DOHH2 (cell line): ENCODE data around the gene C11orf24.
A peak's percentile ranks its signal among the peaks of the same experiment; 100 is the strongest.

ENCODE experiments used
- H3F3A ChIP-seq: fragments of 200-600 bp; sonication (generic), shearing (Covaris generic); 2 replicates; pipeline ENCODE4 v1.6.0; 2016; ENCODE audit warnings: antibody characterized with exemption, mild to moderate bottlenecking; ENCODE audit not compliant: control insufficient read depth, insufficient read depth
- H3K27ac ChIP-seq: fragments of 200-600 bp; sonication (generic); 2 replicates; pipeline ENCODE4 v1.5.1; 2014; ENCODE audit warnings: low read depth, mild to moderate bottlenecking, low read length, moderate library complexity
- H3K27me3 ChIP-seq: fragments of 200-600 bp; sonication (generic); 2 replicates; pipeline ENCODE4 v1.6.1; 2014; ENCODE audit warnings: mild to moderate bottlenecking, low read length, mixed read lengths; ENCODE audit not compliant: control insufficient read depth
- H3K36me3 ChIP-seq: fragments of 200-600 bp; sonication (generic); 2 replicates; pipeline ENCODE4 v1.6.1; 2014; ENCODE audit warnings: mild to moderate bottlenecking, low read length, moderate library complexity, mixed read lengths; ENCODE audit not compliant: control insufficient read depth
- H3K4me1 ChIP-seq: fragments of 200-600 bp; sonication (generic); 2 replicates; pipeline ENCODE4 v1.6.1; 2014; ENCODE audit warnings: mild to moderate bottlenecking, low read length, mixed read lengths; ENCODE audit not compliant: control insufficient read depth
- H3K4me2 ChIP-seq: fragments of 200-600 bp; sonication (generic); 2 replicates; pipeline ENCODE4 v1.6.0; 2014; ENCODE audit warnings: mild to moderate bottlenecking, low read length, moderate library complexity
- H3K4me3 ChIP-seq: fragments of 200-600 bp; sonication (generic); 2 replicates; pipeline ENCODE4 v1.5.1; 2014; ENCODE audit warnings: mild to moderate bottlenecking, low read length, mixed read lengths
- H3K79me2 ChIP-seq: fragments of 200-600 bp; sonication (generic); 2 replicates; pipeline ENCODE4 v1.6.1; 2014; ENCODE audit warnings: mild to moderate bottlenecking, low read length, mixed read lengths; ENCODE audit not compliant: control insufficient read depth
- H3K9me2 ChIP-seq: fragments of 200-600 bp; sonication (generic); replicated peaks from 2 replicates; pipeline ENCODE4 v1.6.1; 2014; ENCODE audit warnings: mild to moderate bottlenecking, low read length, mixed read lengths; ENCODE audit not compliant: control insufficient read depth
- H3K9me3 ChIP-seq: fragments of 200-600 bp; sonication (generic); 2 replicates; pipeline ENCODE4 v1.6.1; 2014; ENCODE audit warnings: antibody characterized with exemption, low read length, mixed read lengths; ENCODE audit not compliant: control insufficient read depth, insufficient read depth
- H4K20me1 ChIP-seq: fragments of 200-600 bp; sonication (generic); 2 replicates; pipeline ENCODE4 v1.6.0; 2014; ENCODE audit warnings: low read depth, mild to moderate bottlenecking, antibody characterized with exemption, low read length, moderate library complexity; ENCODE audit not compliant: control insufficient read depth, insufficient read depth
- EZH2phosphoT487 ChIP-seq: fragments of 200-600 bp; sonication (generic); IDR thresholded peaks from 2 replicates; pipeline ENCODE4 v1.6.1; 2017; ENCODE audit warnings: borderline replicate concordance, mild to moderate bottlenecking, antibody characterized with exemption, low read length, moderate library complexity, mixed read lengths
- TF ChIP-seq, protein P1 (sequence below): fragments of 200-600 bp; sonication (generic); IDR thresholded peaks from one replicate; pipeline ENCODE4 v1.5.1; 2014; ENCODE audit warnings: antibody characterized with exemption, mild to moderate bottlenecking, low read depth, low read length; ENCODE audit not compliant: poor library complexity, severe bottlenecking

Gene C11orf24

DNA sequence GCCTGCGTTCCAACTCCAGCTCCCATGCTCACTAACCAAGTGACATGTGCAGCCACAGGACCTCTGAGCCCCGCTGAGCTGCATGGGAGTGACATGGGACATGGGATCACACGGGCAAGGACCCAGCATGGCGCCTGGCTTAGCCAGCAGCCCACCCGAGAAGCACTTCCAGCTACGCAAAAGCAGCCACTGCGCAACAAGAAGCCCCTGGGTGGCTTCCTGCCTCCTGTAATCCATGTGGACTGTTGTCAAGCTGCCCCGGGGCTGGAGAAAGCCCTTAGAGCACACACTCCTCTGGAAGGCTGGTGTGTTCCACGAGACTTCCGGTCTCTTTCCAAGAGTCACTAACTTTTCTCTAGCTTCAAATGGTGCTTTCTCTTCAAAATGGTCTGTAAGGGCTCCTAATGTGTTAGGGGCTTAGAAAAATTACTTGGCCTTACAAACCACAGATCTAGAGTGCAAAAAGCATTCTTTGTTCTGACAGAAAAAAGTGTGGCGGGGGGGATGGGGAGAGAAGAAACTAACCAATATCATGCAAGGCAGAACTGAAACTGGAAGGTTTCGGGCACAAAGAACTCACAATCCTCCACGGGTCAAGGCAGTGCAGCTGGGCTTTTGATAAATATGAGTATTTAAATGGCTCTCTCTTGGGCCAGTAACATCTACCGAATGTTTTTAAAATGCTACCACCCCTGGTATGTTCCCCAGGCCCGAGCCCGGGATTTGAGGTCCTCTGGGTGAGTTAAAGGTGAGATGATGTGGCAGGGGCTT, 5.5 kb downstream of the C11orf24 start:
- Histone ChIP-seq H3K9me3 (no peaks in the 10 kb centered on the region), H3K36me3 (peaks cover 89% of the 10 kb centered on the region), H3K27ac (peak overlapping the region; percentile 89), H3K4me2 (peak overlapping the region; percentile 86), H3K4me1 (peaks cover 56% of the 10 kb centered on the region), H3K4me3 (peak overlapping the region; percentile 67), H3K79me2 (peaks cover 63% of the 10 kb centered on the region), H3K9me2 (no peaks in the 10 kb centered on the region), H4K20me1 (peaks cover 9% of the 10 kb centered on the region; the same call in 1 of the 2 replicates), H3F3A (peaks cover 12% of the 10 kb centered on the region), H3K27me3 (no peaks in the 10 kb centered on the region)
- no peak for TF ChIP-seq EZH2phosphoT487
- TF ChIP-seq, protein P1, sequence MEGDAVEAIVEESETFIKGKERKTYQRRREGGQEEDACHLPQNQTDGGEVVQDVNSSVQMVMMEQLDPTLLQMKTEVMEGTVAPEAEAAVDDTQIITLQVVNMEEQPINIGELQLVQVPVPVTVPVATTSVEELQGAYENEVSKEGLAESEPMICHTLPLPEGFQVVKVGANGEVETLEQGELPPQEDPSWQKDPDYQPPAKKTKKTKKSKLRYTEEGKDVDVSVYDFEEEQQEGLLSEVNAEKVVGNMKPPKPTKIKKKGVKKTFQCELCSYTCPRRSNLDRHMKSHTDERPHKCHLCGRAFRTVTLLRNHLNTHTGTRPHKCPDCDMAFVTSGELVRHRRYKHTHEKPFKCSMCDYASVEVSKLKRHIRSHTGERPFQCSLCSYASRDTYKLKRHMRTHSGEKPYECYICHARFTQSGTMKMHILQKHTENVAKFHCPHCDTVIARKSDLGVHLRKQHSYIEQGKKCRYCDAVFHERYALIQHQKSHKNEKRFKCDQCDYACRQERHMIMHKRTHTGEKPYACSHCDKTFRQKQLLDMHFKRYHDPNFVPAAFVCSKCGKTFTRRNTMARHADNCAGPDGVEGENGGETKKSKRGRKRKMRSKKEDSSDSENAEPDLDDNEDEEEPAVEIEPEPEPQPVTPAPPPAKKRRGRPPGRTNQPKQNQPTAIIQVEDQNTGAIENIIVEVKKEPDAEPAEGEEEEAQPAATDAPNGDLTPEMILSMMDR: no peak

DNA sequence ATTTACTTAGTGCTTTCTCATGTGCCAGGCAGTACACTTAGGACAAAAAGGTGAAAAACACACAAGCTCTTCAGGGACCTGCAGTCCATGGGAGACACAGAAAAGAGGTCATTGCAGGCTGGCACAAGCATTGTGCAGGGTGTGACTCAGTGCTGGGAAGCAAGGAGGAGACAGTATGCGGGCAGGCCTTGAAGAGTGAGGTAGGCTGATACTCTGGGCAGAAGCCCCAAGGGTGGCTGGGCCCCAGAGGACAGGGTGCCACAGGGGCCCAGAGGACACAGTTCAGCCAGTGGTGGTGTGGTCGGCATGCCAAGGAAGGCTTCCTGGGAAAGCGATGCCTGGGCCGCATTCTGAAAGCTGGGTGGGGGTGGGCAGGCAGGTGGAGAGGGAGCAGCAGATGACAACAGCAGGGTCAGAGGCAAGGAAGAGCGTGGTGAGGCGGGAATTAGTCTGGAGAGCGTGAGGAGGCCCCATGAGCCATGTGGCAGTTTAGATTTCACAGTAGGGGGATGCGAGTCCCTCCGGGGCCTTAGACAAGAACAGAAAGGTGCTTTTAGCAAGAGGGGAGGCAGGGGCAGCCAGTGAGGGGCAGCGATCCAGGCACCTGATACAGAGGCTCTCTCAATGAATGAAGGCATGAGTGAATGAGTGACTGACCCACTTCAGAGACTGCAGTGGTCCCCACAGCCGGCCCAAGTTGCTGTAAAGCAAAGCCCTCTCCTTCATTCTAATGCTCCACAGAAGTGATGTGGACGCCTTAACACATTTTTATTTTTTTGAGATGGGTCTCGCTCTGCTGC, 6.8 kb downstream of the C11orf24 start:
- peaks cover 87% of the 10 kb centered on the region for H3K36me3 ChIP-seq
- peaks cover 12% of the 10 kb centered on the region for H3F3A ChIP-seq
- H3K79me2 ChIP-seq: peaks cover 50% of the 10 kb centered on the region
- no peak overlapping the region for H3K4me2 ChIP-seq
- H3K4me1 ChIP-seq: peaks cover 45% of the 10 kb centered on the region
- H3K9me2 ChIP-seq: no peaks in the 10 kb centered on the region
- H4K20me1 ChIP-seq: peaks cover 2% of the 10 kb centered on the region; the same call in 1 of the 2 replicates
- H3K9me3 ChIP-seq: no peaks in the 10 kb centered on the region
- no peak for TF ChIP-seq EZH2phosphoT487
- TF ChIP-seq, protein P1: no peak
- no peaks in the 10 kb centered on the region for H3K27me3 ChIP-seq
- no peak overlapping the region for H3K4me3 ChIP-seq
- H3K27ac ChIP-seq: 0 out of 2 replicates have a peak overlapping the region, but pooled peaks have one; percentile 89

DNA sequence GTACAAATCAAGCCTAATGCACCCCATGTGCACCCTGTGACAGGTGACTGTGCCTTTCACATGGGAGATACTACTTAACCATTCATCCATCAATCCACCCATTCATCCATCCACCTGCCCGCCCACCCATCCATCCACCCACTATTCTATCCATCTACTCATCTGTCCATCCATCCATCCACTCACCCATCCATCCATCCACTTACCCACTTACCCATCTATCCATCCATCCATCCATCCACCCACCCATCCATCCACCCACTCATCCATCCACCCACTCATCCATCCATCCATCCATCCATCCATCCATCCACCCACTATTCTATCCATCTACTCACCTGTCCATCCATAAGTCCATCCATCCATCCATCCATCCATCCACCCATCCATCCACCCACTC, 7.5 kb downstream of the C11orf24 start:
- peaks cover 80% of the 10 kb centered on the region for H3K36me3 ChIP-seq
- no peak for TF ChIP-seq EZH2phosphoT487
- TF ChIP-seq, protein P1: no peak
- no peaks in the 10 kb centered on the region; the same call in 1 of the 2 replicates for H4K20me1 ChIP-seq

More for the DNA sequence above, 7.5 kb downstream of the C11orf24 start:
- no peaks in the 10 kb centered on the region for H3K27me3 ChIP-seq
- H3K9me2 ChIP-seq: no peaks in the 10 kb centered on the region
- H3K27ac ChIP-seq: no peak overlapping the region
- H3K4me3 ChIP-seq: no peak overlapping the region
- H3K4me1 ChIP-seq: peaks cover 38% of the 10 kb centered on the region
- peaks cover 43% of the 10 kb centered on the region for H3K79me2 ChIP-seq
- H3K9me3 ChIP-seq: no peaks in the 10 kb centered on the region
- peaks cover 12% of the 10 kb centered on the region for H3F3A ChIP-seq
- H3K4me2 ChIP-seq: no peak overlapping the region
